ENCODE data around the gene TRAF4. TPM values are rescaled to one million over a fixed set of nuclear protein-coding genes. Genes with fewer than 3 reads are reported as not detected.

TRAF4 gene
- total RNA-seq, 4 donors from 2014 or later, result 3.4 to 10.8 (median 4.7) TPM

DNA sequence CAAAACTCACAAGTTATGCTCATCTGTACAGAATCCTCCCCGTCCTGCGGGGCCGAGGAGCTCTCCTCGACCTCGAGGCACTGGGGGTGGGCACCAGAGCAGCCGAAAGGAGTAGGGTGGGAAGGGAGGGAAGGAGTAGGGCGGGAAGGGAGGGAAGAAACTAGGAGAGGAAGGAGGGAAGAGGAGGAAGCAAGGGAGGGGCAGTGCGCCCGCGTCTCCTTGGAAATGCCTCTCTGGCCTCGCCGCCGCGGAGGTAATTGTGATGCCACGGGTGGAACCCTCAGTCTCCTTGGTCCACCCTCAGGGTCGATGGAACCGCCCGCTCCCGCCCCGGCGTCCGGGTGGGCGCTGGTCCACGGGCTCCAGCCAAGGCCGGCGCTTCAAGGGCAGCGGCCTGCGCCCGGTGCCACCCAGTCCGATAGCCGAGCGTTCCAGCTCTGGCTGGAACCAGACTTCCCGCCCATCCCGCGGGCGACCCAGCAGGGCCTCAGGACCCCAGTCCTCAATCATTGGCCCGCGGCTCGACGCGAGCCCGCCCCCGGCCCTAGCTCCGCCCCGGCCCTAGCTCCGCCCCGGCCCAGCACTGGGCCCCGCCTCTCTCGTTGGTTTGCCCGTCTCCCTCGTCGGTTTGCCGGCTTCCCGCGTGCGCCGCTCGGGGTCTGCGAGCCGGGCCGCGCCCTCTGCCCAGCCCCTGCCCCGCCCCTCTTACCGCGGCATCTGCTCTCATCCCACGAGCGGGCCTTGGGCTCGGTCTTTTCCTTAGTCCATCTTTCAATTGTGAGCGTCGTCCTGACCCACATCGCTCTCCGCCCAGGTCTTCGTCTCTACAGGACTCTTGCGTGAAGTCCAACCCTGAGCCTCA is 32.7 kb upstream of the TRAF4 start:
- Histone ChIP-seq H3K27me3 (no peaks in the 10 kb centered on the region), H3K27ac (peak overlapping the region; percentile 61 to 97 (median 97)), H3K4me3 (peak overlapping the region; percentile 40 to 74), H3K36me3 (peaks cover 0 to 33% of the 10 kb centered on the region in 2 donors), H3K4me1 (peaks cover 0 to 38% (median 5%) of the 10 kb centered on the region in 3 donors), H3K9me3 (no peaks in the 10 kb centered on the region)
- WGBS, 2 donors (ENCODE audit: low coverage in 1 of 2), result 1 to 2% methylated on average over 12 to 20 of the region's 74 CpGs
- no peak for TF ChIP-seq EP300 (IDR thresholded peaks at IDR 0.05)
- TF ChIP-seq POLR2AphosphoS5 (IDR thresholded peaks at IDR 0.05), result peak; percentile 76
- TF ChIP-seq POLR2A (IDR thresholded peaks at IDR 0.05), result peak; percentile 63 to 78
- ATAC-seq, result peak; percentile 96

GRCh38 chr17:28711723-28712031 is 32.1 kb upstream of the TRAF4 start, which contains the start of gene PROCA1:
Gene PROCA1 (minus strand): TSS chr17:28711888. CDS start chr17:28711660, 228 bp downstream.
- Histone ChIP-seq H3K27ac (peak within 1 kb of the TSS; percentile 61 to 97 (median 97)), H3K4me1 (peaks cover 0 to 44% (median 10%) of the 10 kb centered on the region in 3 donors), H3K36me3 (peaks cover 0 to 33% of the 10 kb centered on the region in 2 donors), H3K9me3 (no peaks in the 10 kb centered on the region), H3K4me3 (peak within 1 kb of the TSS; percentile 40 to 74), H3K27me3 (no peaks in the 10 kb centered on the region)
- ATAC-seq, result no peak
- 25% methylated on average over 1 of the region's 20 CpGs; no CpG with 5 or more reads in 1 of the 2 donors for WGBS, 2 donors (ENCODE audit: low coverage in 1 of 2)
- TF ChIP-seq POLR2AphosphoS5 (IDR thresholded peaks at IDR 0.05), result no peak
- TF ChIP-seq EP300 (IDR thresholded peaks at IDR 0.05), result no peak

DNA sequence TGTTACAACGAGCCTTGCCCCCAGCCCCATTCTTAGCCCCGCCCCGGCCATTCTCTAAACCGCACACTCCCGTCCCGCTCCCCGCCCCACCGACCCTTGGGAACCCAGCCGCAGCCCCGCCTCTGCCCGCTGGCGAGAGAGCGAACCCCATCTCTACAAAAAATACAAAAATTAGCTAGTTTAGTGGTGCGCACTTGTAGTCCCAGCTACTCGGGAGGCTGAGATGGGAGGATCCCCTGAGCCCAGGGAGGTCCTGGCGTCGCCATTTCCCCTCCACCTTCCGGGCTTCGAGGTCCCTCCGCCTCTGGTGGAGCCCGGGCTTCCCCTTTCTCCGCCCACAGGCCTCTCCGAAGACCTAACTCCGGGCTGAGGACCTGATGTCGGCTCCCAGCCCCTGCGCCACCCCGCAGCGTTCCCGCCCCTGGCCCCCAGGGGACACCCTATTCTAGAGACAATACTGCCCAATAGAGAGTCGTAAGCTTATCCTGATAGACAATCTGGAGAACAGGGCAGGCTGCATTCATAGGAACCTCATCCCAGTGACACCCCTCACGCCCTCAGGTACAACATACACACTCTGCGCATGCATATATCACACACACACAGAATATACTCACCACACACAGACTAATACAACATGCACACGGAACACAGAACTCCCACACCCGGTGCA is 31.6 kb upstream of the TRAF4 start:
- WGBS, 2 donors (ENCODE audit: low coverage in 1 of 2), result 26 to 36% methylated on average over 4 to 10 of the region's 34 CpGs
- Histone ChIP-seq H3K9me3 (no peaks in the 10 kb centered on the region), H3K36me3 (peaks cover 0 to 33% of the 10 kb centered on the region in 2 donors), H3K4me3 (peak overlapping the region in 1 of 2 donors; percentile 74), H3K27me3 (no peaks in the 10 kb centered on the region), H3K4me1 (peaks cover 0 to 49% (median 13%) of the 10 kb centered on the region in 3 donors), H3K27ac (peak overlapping the region; percentile 61 to 97 (median 97))
- no peak for ATAC-seq
- TF ChIP-seq POLR2AphosphoS5 (IDR thresholded peaks at IDR 0.05) (no peak), POLR2A (IDR thresholded peaks at IDR 0.05) (no peak), EP300 (IDR thresholded peaks at IDR 0.05) (no peak)
- TF ChIP-seq, protein P1, sequence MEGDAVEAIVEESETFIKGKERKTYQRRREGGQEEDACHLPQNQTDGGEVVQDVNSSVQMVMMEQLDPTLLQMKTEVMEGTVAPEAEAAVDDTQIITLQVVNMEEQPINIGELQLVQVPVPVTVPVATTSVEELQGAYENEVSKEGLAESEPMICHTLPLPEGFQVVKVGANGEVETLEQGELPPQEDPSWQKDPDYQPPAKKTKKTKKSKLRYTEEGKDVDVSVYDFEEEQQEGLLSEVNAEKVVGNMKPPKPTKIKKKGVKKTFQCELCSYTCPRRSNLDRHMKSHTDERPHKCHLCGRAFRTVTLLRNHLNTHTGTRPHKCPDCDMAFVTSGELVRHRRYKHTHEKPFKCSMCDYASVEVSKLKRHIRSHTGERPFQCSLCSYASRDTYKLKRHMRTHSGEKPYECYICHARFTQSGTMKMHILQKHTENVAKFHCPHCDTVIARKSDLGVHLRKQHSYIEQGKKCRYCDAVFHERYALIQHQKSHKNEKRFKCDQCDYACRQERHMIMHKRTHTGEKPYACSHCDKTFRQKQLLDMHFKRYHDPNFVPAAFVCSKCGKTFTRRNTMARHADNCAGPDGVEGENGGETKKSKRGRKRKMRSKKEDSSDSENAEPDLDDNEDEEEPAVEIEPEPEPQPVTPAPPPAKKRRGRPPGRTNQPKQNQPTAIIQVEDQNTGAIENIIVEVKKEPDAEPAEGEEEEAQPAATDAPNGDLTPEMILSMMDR (IDR thresholded peaks at IDR 0.05), result no peak

GRCh38 chr17:28712705-28713415 is 31.0 kb upstream of the TRAF4 start:
- 59 to 100% methylated on average over 3 of the region's 7 CpGs for WGBS, 2 donors (ENCODE audit: low coverage in 1 of 2)
- H3K4me3 ChIP-seq, result no peak overlapping the region
- no peaks in the 10 kb centered on the region for H3K27me3 ChIP-seq
- peaks cover 0 to 33% of the 10 kb centered on the region in 2 donors for H3K36me3 ChIP-seq
- no peak for TF ChIP-seq POLR2A (IDR thresholded peaks at IDR 0.05)
- no peak for ATAC-seq
- peaks cover 0 to 53% (median 13%) of the 10 kb centered on the region in 3 donors for H3K4me1 ChIP-seq
- no peaks in the 10 kb centered on the region for H3K9me3 ChIP-seq
- peak overlapping the region in 2 of 4 donors; percentile 97 for H3K27ac ChIP-seq

- Histone ChIP-seq H3K9me3 (no peaks in the 10 kb centered on the region), H3K27me3 (no peaks in the 10 kb centered on the region), H3K4me3 (no peak overlapping the region), H3K36me3 (peaks cover 0 to 33% of the 10 kb centered on the region in 2 donors), H3K27ac (no peak overlapping the region), H3K4me1 (peaks cover 0 to 67% (median 22%) of the 10 kb centered on the region in 3 donors)
- no CpG with 5 or more reads among the region's 3 CpGs for WGBS, 2 donors (ENCODE audit: low coverage in 1 of 2)
- TF ChIP-seq EP300 (IDR thresholded peaks at IDR 0.05) (no peak), POLR2AphosphoS5 (IDR thresholded peaks at IDR 0.05) (no peak), POLR2A (IDR thresholded peaks at IDR 0.05) (no peak)
- TF ChIP-seq, protein P1 (IDR thresholded peaks at IDR 0.05), result no peak
- no peak for ATAC-seq
Measured at GRCh38 chr17:28714281-28714680, 29.5 kb upstream of the TRAF4 start.

- Histone ChIP-seq H3K4me1 (peaks cover 0 to 60% (median 22%) of the 10 kb centered on the region in 3 donors), H3K27me3 (no peaks in the 10 kb centered on the region), H3K27ac (no peak overlapping the region), H3K36me3 (peaks cover 0 to 33% of the 10 kb centered on the region in 2 donors), H3K4me3 (no peak overlapping the region), H3K9me3 (no peaks in the 10 kb centered on the region)
- no peak for ATAC-seq
- TF ChIP-seq POLR2AphosphoS5 (IDR thresholded peaks at IDR 0.05), result no peak
- no peak for TF ChIP-seq EP300 (IDR thresholded peaks at IDR 0.05)
- TF ChIP-seq, protein P1 (IDR thresholded peaks at IDR 0.05), result no peak
- no peak for TF ChIP-seq POLR2A (IDR thresholded peaks at IDR 0.05)
- 63% methylated on average over 2 of the region's 2 CpGs; no CpG with 5 or more reads in 1 of the 2 donors for WGBS, 2 donors (ENCODE audit: low coverage in 1 of 2)
Measured at GRCh38 chr17:28715217-28715616, 28.6 kb upstream of the TRAF4 start.
